ENCODE measurements around the gene IGSF22. TPM values are rescaled to one million over a fixed set of nuclear protein-coding genes. Genes with fewer than 3 reads are reported as not detected.
A peak's percentile ranks its signal among the peaks of the same experiment; 100 is the strongest.

The IGSF22 gene
- polyA plus RNA-seq, 1 donor (not counting 4 experiments of a cell fraction or from before 2014, with no cell fraction given), result 0.01 TPM

GRCh38 chr11:18698341-18699268, 27.4 kb downstream of the IGSF22 start, which contains the start of gene TMEM86A:
Gene TMEM86A (plus strand): TSS chr11:18698779. CDS start chr11:18698887, 108 bp downstream.
- DNase-seq (ENCODE audit: low read depth, low spot score) (no peak), FAIRE-seq (peak; percentile 52)
- no peaks in the 10 kb centered on the region for H3K9me3 ChIP-seq (ENCODE audit: control insufficient read depth, low read depth, low read length)
- no peak within 1 kb of the TSS for H3K27ac ChIP-seq (ENCODE audit: control insufficient read depth, insufficient read depth, low read length)
- dilution Hi-C loops (cut with MboI; ENCODE audit: extremely low pct_ligation_motif_present, low sequenced_read_pairs), result no loop called here
- H3K79me2 ChIP-seq (ENCODE audit: control insufficient read depth, insufficient read depth, low read length), result no peaks in the 10 kb centered on the region
- H3K27me3 ChIP-seq (ENCODE audit: control insufficient read depth, extremely low read depth, insufficient read depth, low read length), result no peaks in the 10 kb centered on the region
- no peaks in the 10 kb centered on the region for H3K9me1 ChIP-seq (ENCODE audit: control insufficient read depth, extremely low read depth, insufficient read depth, low read length)
- H3K4me2 ChIP-seq (ENCODE audit: control insufficient read depth, extremely low read depth, insufficient read depth, low read depth, low read length), result peak within 1 kb of the TSS; percentile 80
- peak within 1 kb of the TSS; percentile 41 for H2AFZ ChIP-seq (ENCODE audit: control insufficient read depth, low read length)
- TF ChIP-seq EZH2 (IDR thresholded peaks at IDR 0.05; ENCODE audit: low read length) (no peak), CTCF (optimal IDR thresholded peaks at IDR 0.05 in 1 of 3, IDR thresholded peaks at IDR 0.05 in 1 of 3, conservative IDR thresholded peaks at IDR 0.05 in 1 of 3; ENCODE audit: extremely low read depth in 1 of 3, insufficient read depth in 2 of 3, low read length in 3 of 3) (no peak)
- H3K9ac ChIP-seq (ENCODE audit: control insufficient read depth, extremely low read depth, insufficient read depth, low read length), result peak within 1 kb of the TSS; percentile 49
- peaks cover 30% of the 10 kb centered on the region for H3K4me1 ChIP-seq (ENCODE audit: control insufficient read depth, extremely low read depth, insufficient read depth, low read length)
- no peaks in the 10 kb centered on the region for H4K20me1 ChIP-seq (ENCODE audit: control insufficient read depth, extremely low read depth, insufficient read depth, low read length)
- H3K4me3 ChIP-seq (ENCODE audit: control insufficient read depth in 2 of 3, extremely low read depth in 1 of 3, insufficient read depth in 2 of 3, low read depth in 1 of 3, low read length in 3 of 3), result peak within 1 kb of the TSS; percentile 55 to 74 (median 72)
- peaks cover 0 to 2% of the 10 kb centered on the region in 2 experiments for H3K36me3 ChIP-seq (ENCODE audit: control insufficient read depth in 2 of 2, extremely low read depth in 1 of 2, insufficient read depth in 2 of 2, low read length in 2 of 2)

GRCh38 chr11:18697576-18697975, 28.4 kb downstream of the IGSF22 start:
- H3K79me2 ChIP-seq (ENCODE audit: control insufficient read depth, insufficient read depth, low read length), result no peaks in the 10 kb centered on the region
- H3K36me3 ChIP-seq (ENCODE audit: control insufficient read depth in 2 of 2, extremely low read depth in 1 of 2, insufficient read depth in 2 of 2, low read length in 2 of 2), result peaks cover 0 to 2% of the 10 kb centered on the region in 2 experiments
- FAIRE-seq (no peak), DNase-seq (ENCODE audit: low read depth, low spot score) (no peak)
- no peaks in the 10 kb centered on the region for H3K9me1 ChIP-seq (ENCODE audit: control insufficient read depth, extremely low read depth, insufficient read depth, low read length)
- no peak overlapping the region for H2AFZ ChIP-seq (ENCODE audit: control insufficient read depth, low read length)
- H3K9ac ChIP-seq (ENCODE audit: control insufficient read depth, extremely low read depth, insufficient read depth, low read length), result no peak overlapping the region
- TF ChIP-seq EZH2 (IDR thresholded peaks at IDR 0.05; ENCODE audit: low read length) (no peak), CTCF (optimal IDR thresholded peaks at IDR 0.05 in 1 of 3, IDR thresholded peaks at IDR 0.05 in 1 of 3, conservative IDR thresholded peaks at IDR 0.05 in 1 of 3; ENCODE audit: extremely low read depth in 1 of 3, insufficient read depth in 2 of 3, low read length in 3 of 3) (no peak)
- no peak overlapping the region for H3K4me2 ChIP-seq (ENCODE audit: control insufficient read depth, extremely low read depth, insufficient read depth, low read depth, low read length)
- no peaks in the 10 kb centered on the region for H4K20me1 ChIP-seq (ENCODE audit: control insufficient read depth, extremely low read depth, insufficient read depth, low read length)
- dilution Hi-C loops (cut with MboI; ENCODE audit: extremely low pct_ligation_motif_present, low sequenced_read_pairs), result no loop called here
- no peaks in the 10 kb centered on the region for H3K9me3 ChIP-seq (ENCODE audit: control insufficient read depth, low read depth, low read length)
- peaks cover 32% of the 10 kb centered on the region for H3K4me1 ChIP-seq (ENCODE audit: control insufficient read depth, extremely low read depth, insufficient read depth, low read length)
- no peaks in the 10 kb centered on the region for H3K27me3 ChIP-seq (ENCODE audit: control insufficient read depth, extremely low read depth, insufficient read depth, low read length)
- no peak overlapping the region for H3K27ac ChIP-seq (ENCODE audit: control insufficient read depth, insufficient read depth, low read length)
- H3K4me3 ChIP-seq (ENCODE audit: control insufficient read depth in 2 of 3, extremely low read depth in 1 of 3, insufficient read depth in 2 of 3, low read depth in 1 of 3, low read length in 3 of 3), result no peak overlapping the region
